Endothelial cell of umbilical vein (primary cell): ENCODE data around the gene CFL1. TPM values are rescaled to one million over a fixed set of nuclear protein-coding genes. Genes with fewer than 3 reads are reported as not detected.

Experiments
- BruUV-seq: library from RNA; stranded (reverse); fragments of 400-500 nt; replicated peaks from 2 replicates; lab custom pipeline; 2021; lab: Mats Ljungman, UMichigan
- CTCF ChIA-PET: fragments of 300-600, 350-600 bp; sonication (Branson Sonifier 250); formaldehyde crosslinking; loops from one replicate; lab custom pipeline; 2021; ENCODE audit warnings: antibody characterized with exemption, inconsistent platforms; lab: Charles Lee
- POLR2A ChIA-PET: fragments of 300-600, 350-600 bp; sonication (Branson Sonifier 250); formaldehyde crosslinking; loops from one replicate; lab custom pipeline; 2021; ENCODE audit warnings: antibody characterized with exemption, inconsistent platforms; lab: Charles Lee
- DNase-seq: peaks from one replicate; pipeline ENCODE4 v3.0.0-alpha.2; 2011; ENCODE audit warnings: low read depth, low spot score
- FAIRE-seq: peaks from 2 replicates; lab custom pipeline; 2011; peaks lifted over from hg19 to GRCh38; lab: Jason Lieb, UNC
- H2AFZ ChIP-seq: 2 replicates; pipeline ENCODE4 v1.6.0; 2012; ENCODE audit warnings: low read depth, low read length, control low read depth, inconsistent platforms
- H3K27ac ChIP-seq: 2 replicates; pipeline ENCODE4 v1.5.1; 2011; ENCODE audit warnings: low read depth, mild to moderate bottlenecking, control low read depth, low read length, moderate library complexity; ENCODE audit not compliant: insufficient read depth
- H3K27me3 ChIP-seq, 2 experiments: 2 replicates each; pipeline versions ENCODE4 v1.6.0 to v1.6.1; 2011; ENCODE audit warnings: low read length in 2 of 2, mixed read lengths in 1 of 2; ENCODE audit not compliant: control insufficient read depth in 2 of 2, insufficient read depth in 2 of 2
- H3K36me3 ChIP-seq, 2 experiments: 2 replicates in 1 of 2; 3 replicates in 1 of 2; pipeline ENCODE4 v1.5.1; 2011; ENCODE audit warnings: low read length in 2 of 2, mild to moderate bottlenecking in 1 of 2, moderate library complexity in 1 of 2; ENCODE audit not compliant: control insufficient read depth in 2 of 2, insufficient read depth in 2 of 2; ENCODE audit errors: extremely low read depth in 1 of 2
- H3K4me1 ChIP-seq: 3 replicates; pipeline ENCODE4 v1.5.1; 2011; ENCODE audit warnings: mild to moderate bottlenecking, low read length; ENCODE audit not compliant: control insufficient read depth, insufficient read depth; ENCODE audit errors: extremely low read depth
- H3K4me2 ChIP-seq: 2 replicates; pipeline ENCODE4 v1.6.1; 2011; ENCODE audit warnings: low read length, control low read depth, mixed read lengths; ENCODE audit not compliant: insufficient read depth
- H3K4me3 ChIP-seq, 3 experiments: fragments of 200-600 bp in 1 of 3; sonication (generic), shearing (Covaris generic) in 1 of 3; replicated peaks in 1 of 3; 2 replicates each; pipeline ENCODE4 v1.5.1; 2011 to 2016; ENCODE audit warnings: control low read depth in 3 of 3, low read length in 3 of 3, mild to moderate bottlenecking in 2 of 3, inconsistent platforms in 1 of 3, low read depth in 1 of 3, moderate library complexity in 1 of 3; ENCODE audit not compliant: insufficient read depth in 1 of 3
- H3K79me2 ChIP-seq: 2 replicates; pipeline ENCODE4 v1.6.0; 2012; ENCODE audit warnings: low read length, inconsistent platforms; ENCODE audit not compliant: control insufficient read depth, insufficient read depth
- H3K9ac ChIP-seq: replicated peaks from 2 replicates; pipeline ENCODE3; 2011; ENCODE audit warnings: low read length, control low read depth; ENCODE audit not compliant: insufficient read depth; ENCODE audit errors: extremely low read depth
- H3K9me1 ChIP-seq: replicated peaks from 3 replicates; pipeline ENCODE4 v1.6.0; 2011; ENCODE audit warnings: mild to moderate bottlenecking, low read length; ENCODE audit not compliant: control insufficient read depth, insufficient read depth; ENCODE audit errors: extremely low read depth
- H3K9me3 ChIP-seq: replicated peaks from 2 replicates; pipeline ENCODE4 v1.5.1; 2012; ENCODE audit warnings: low read length, inconsistent platforms; ENCODE audit not compliant: control insufficient read depth, insufficient read depth
- H4K20me1 ChIP-seq: replicated peaks from 2 replicates; pipeline ENCODE3; 2011; ENCODE audit warnings: mild to moderate bottlenecking, low read length; ENCODE audit not compliant: control insufficient read depth, insufficient read depth; ENCODE audit errors: extremely low read depth
- CTCF ChIP-seq, 2 donors: IDR thresholded peaks; 1 replicate in 1 of 2; 2 replicates in 1 of 2; pipeline ENCODE4 v1.5.1; 2011; ENCODE audit warnings: low read length in 2 of 2, mild to moderate bottlenecking in 2 of 2, moderate library complexity in 2 of 2, control low read depth in 1 of 2, inconsistent platforms in 1 of 2, low read depth in 1 of 2; ENCODE audit not compliant: insufficient read depth in 1 of 2; ENCODE audit errors: extremely low read depth in 1 of 2
- EZH2 ChIP-seq: IDR thresholded peaks from 2 replicates; pipeline ENCODE4 v1.6.1; 2012; ENCODE audit warnings: borderline replicate concordance, low read depth, mild to moderate bottlenecking, moderate library complexity, low read length, inconsistent platforms; ENCODE audit not compliant: severe bottlenecking
- FOS ChIP-seq: IDR thresholded peaks from 2 replicates; pipeline ENCODE4 v1.6.1; 2011; ENCODE audit warnings: mild to moderate bottlenecking, low read length, moderate library complexity, borderline replicate concordance; ENCODE audit not compliant: insufficient read depth
- GATA2 ChIP-seq: IDR thresholded peaks from 2 replicates; pipeline ENCODE4 v1.7.0; 2011; ENCODE audit warnings: low read depth, mild to moderate bottlenecking, moderate library complexity, mixed read lengths, low read length; ENCODE audit not compliant: insufficient read length, insufficient read depth
- JUN ChIP-seq: IDR thresholded peaks from 2 replicates; pipeline ENCODE4 v1.6.1; 2011; ENCODE audit warnings: borderline replicate concordance, low read depth; ENCODE audit not compliant: insufficient read length, insufficient read depth
- MAX ChIP-seq: IDR thresholded peaks from 2 replicates; pipeline ENCODE4 v1.6.1; 2011; ENCODE audit not compliant: insufficient read depth, insufficient read length
- MYC ChIP-seq: IDR thresholded peaks from one replicate; pipeline ENCODE4 v1.6.1; 2011; ENCODE audit warnings: mild to moderate bottlenecking, low read depth, low read length
- POLR2A ChIP-seq: IDR thresholded peaks from 2 replicates; pipeline ENCODE4 v1.6.1; 2012; ENCODE audit warnings: low read depth, mild to moderate bottlenecking, control low read depth, low read length
- POLR2AphosphoS5 ChIP-seq: IDR thresholded peaks from 2 replicates; pipeline ENCODE4 v1.6.1; 2012; ENCODE audit warnings: low read depth, mild to moderate bottlenecking, control low read depth, low read length, moderate library complexity; ENCODE audit not compliant: insufficient read depth
- dilution Hi-C: fragments of 300-500 bp; cut with MboI; formaldehyde crosslinking; loops from one replicate; pipeline ENCODE4 v1.15.0; 2019; ENCODE audit warnings: low sequenced_read_pairs; ENCODE audit not compliant: extremely low pct_ligation_motif_present
- intact Hi-C: fragments of 100-400 bp; cut with micrococcal nuclease; formaldehyde crosslinking; loops from one replicate; pipeline ENCODE4 v1.10.0; 2022
- polyA plus RNA-seq, 4 experiments: library from polyadenylated mRNA; depleted of rRNA in 3 of 4; stranded (reverse) in 3 of 4; unstranded in 1 of 4; fragments of >200 nt; gene quantifications; 2 replicates each; pipeline versions ENCODE4 v1.2.1 to v1.2.3, GENCODE V29; 2011 to 2012; ENCODE audit warnings: missing spikeins in 1 of 4
- total RNA-seq: library from RNA; stranded (reverse); gene quantifications from 2 replicates; pipeline ENCODE4 v1.2.3, GENCODE V29; 2021

CFL1 gene
- total and polyA plus RNA-seq, 2 donors (not counting 3 experiments of a cell fraction or from before 2014, with no cell fraction given) = 1,844 to 2,403 TPM

- FAIRE-seq (no peak), DNase-seq (no peak)
- intact Hi-C loops (no loop called here), dilution Hi-C loops (no loop called here)
- ChIA-PET CTCF (interaction anchor here (1.1 to 6.5 kb wide), 16 partner anchors 11 to 179 kb away, joined by 3 to 109 read pairs (median 6); partner anchors contain the start of genes AP5B1, KAT5, SIPA1 and SNX32), POLR2A (no interaction called here)
- TF ChIP-seq JUN (no peak), EZH2 (no peak), GATA2 (no peak), FOS (no peak), CTCF (IDR thresholded peaks at IDR 0.05; ENCODE audit: extremely low read depth in 1 of 2, insufficient read depth in 1 of 2, low read depth in 1 of 2, low read length in 2 of 2) (no peak), POLR2AphosphoS5 (no peak), POLR2A (no peak), MYC (no peak), MAX (no peak)
- Histone ChIP-seq H3K9ac (no peak overlapping the region), H3K9me1 (no peaks in the 10 kb centered on the region), H3K79me2 (no peaks in the 10 kb centered on the region), H4K20me1 (no peaks in the 10 kb centered on the region), H3K4me3 (no peak overlapping the region), H3K9me3 (no peaks in the 10 kb centered on the region), H2AFZ (no peak overlapping the region), H3K27ac (no peak overlapping the region), H3K36me3 (no peaks in the 10 kb centered on the region), H3K4me2 (no peak overlapping the region), H3K27me3 (peaks cover 7% of the 10 kb centered on the region in 2 experiments), H3K4me1 (no peaks in the 10 kb centered on the region)
- no TSS peak for BruUV-seq
Observed at GRCh38 chr11:65816696-65817095, 41.3 kb downstream of the CFL1 start.
